Measurements from ENCODE around the gene BHLHE23.

BHLHE23 gene

GRCh38 chr20:63006540-63007359 lies at the start of gene BHLHE23:
Gene BHLHE23, minus strand, starts transcription at chr20:63006964. Its CDS starts 190 bp downstream, at chr20:63006774.
- DNase-seq (ENCODE audit: low read depth in 2 of 2), result no peak

DNA sequence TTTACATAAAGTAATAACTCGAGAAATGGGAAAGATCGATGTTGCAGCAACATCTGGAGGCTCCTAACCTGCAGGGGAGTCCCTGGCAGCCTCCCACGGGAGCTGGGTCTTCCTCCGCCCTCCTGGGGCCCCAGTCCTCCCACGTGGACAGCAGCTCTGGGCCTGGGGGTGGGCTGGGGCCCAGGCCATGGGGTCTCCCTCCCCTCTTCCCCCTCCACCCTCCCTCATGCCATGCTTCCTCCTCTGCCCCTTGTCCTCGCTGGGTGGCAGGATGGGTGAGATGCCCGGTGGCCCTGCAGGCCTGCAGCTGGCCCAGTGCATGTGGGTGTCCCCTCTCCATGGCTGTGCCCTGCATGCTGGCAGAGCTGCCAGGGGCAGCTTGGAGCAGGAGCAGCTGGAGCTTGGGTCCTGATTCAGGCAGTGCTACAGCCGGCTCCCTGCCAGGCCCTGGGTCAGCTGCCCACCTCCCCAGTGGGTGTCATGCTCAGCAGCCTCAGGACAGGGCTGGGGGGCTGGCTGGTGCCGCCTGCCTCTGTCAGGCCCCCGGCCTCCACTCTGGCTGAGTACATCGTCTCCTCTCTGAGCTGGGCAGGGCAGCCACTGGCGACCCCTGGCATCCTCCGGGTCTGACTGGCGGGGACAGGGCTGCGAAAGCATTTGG lies 48.9 kb upstream of the BHLHE23 start:
- DNase-seq (ENCODE audit: low read depth in 2 of 2), result no peak

- DNase-seq (ENCODE audit: low read depth in 2 of 2), result no peak
Observed at GRCh38 chr20:63054681-63055240, 48.0 kb upstream of the BHLHE23 start.

DNA sequence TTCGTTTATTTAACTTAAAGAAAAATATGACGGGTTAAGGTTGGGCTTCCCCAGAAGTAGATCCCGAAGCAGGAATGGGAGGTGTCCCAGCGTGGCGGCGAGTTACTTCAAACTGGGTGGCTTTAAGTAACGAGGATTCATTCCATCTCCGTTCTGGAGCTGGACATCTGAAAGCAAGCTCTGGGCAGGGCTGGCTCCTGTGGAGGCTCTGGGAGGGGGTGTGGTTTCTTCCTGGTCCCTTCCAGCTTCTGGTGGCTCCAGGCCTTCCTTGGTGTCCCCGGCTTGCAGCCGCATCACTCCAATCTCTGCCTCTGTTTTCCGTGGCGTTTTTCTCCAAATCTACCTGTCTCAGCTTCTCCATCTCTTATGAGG lies 47.3 kb upstream of the BHLHE23 start:
- no peak for DNase-seq (ENCODE audit: low read depth in 2 of 2)

GRCh38 chr20:63053432-63054102 lies 46.8 kb upstream of the BHLHE23 start:
- no peak for DNase-seq (ENCODE audit: low read depth in 2 of 2)

- DNase-seq (ENCODE audit: low read depth in 2 of 2), result no peak
Observed at GRCh38 chr20:63052571-63053431, 46.0 kb upstream of the BHLHE23 start.

DNA sequence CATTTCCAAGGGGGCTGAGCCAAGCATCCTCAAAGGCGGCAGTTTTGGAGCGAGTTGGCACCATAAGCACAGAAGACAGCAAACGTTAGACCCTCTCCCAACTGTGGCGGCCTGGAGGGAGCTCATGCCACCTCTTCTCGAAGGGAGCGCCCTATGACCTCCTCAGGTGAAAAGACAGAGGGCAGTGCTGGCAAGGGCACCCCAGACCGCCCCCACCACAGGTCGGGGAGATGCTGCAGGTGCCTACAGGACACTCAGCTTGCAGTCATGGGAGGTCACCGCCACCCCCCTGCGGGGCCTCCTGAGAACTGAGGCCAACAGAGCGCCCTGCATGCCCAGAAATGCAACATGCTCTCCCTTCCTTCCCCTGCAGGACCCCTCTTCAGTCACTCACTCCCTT lies 45.1 kb upstream of the BHLHE23 start:
- DNase-seq (ENCODE audit: low read depth in 2 of 2), result no peak

- no peak for DNase-seq (ENCODE audit: low read depth in 2 of 2)
Observed at GRCh38 chr20:63051186-63051860, 44.6 kb upstream of the BHLHE23 start.

DNA sequence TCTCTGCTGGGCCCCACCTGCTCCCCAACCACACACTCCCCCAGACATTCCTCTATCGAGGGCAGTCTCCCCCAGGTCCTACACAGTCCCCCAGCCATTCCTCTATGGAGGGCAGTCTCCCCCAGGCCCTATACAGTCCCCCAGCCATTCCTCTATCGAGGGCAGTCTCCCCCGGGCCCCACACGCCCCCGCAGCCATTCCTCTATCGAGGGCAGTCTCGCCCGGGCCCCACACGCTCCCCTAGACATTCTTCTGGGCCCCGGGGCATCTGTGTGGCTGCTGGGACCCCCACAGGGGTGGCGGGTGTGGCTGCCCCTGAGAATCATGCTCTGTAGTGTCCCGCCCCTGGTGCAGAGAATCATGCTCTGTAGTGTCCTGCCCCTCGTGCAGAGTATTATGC lies 43.6 kb upstream of the BHLHE23 start:
- DNase-seq (ENCODE audit: low read depth in 2 of 2), result no peak

DNA sequence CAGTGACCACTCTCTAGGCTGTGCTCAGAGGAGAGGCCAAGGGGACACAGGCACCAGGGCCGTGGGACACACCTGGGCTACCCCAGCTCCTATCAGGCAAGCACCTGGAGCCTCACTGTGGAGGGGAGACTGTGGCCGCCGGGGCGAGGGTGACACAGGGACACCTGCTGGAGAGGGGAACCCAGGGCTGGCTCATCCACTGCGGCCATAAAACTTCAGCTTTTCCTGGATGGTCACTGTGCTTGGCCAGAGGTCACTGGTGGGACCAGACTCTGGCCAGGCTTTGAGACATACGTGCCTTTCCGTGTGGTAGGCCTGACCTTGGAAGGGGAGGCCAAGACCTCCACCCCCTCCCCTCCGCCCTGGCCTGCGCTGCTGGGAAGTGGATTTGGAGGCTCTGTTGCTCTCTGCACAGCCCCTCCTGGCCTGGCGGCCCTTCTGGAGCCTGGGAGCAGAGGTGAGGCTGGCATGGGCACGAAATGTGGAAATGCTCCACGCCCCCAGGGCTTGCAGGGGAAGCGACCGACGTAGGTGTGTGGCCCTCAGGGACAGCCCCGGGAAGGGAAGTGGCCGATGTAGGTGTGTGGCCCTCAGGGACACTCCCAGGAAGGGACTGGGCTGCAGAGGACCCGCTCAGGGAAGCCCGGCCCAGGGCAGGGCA lies 42.9 kb upstream of the BHLHE23 start:
- DNase-seq (ENCODE audit: low read depth in 2 of 2), result no peak

DNA sequence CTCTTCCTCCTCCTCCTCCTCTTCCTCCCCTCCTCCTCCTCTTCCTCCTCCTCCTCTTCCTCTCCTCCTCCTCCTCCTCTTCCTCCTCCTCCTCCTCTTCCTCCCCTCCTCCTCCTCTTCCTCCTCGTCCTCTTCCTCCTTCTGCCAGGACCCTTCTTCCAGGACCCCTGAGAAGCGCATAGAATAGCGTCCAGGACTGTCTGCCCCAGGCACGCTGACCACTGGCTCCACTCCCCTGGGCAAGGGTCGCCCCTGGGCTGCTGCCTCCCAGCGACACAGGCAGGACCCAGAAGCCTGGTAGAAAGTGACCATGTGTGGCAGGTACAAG lies 42.4 kb upstream of the BHLHE23 start:
- DNase-seq (ENCODE audit: low read depth in 2 of 2), result no peak

GRCh38 chr20:63048516-63049190 lies 41.9 kb upstream of the BHLHE23 start:
- DNase-seq (ENCODE audit: low read depth in 2 of 2), result no peak

DNA sequence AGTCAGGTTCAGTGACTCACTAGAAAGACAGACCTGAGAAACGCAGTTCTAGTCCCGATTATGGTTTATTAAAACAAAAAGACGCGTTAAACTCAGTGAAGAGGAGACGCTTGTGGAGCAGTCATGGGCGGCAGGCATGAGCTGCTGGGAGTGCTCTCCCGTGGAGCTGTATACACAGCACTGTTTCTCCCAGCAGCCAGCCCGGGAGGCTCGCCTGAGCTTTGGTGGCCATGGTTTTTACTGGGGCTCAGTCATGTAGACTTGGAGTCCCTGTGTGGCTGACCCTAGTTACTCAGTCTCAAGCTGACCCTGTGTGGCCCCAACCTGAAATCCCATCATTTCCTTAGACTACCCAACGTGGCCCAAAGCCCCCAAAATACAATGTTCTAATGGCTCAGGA lies 41.2 kb upstream of the BHLHE23 start:
- DNase-seq (ENCODE audit: low read depth in 2 of 2), result no peak

DNA sequence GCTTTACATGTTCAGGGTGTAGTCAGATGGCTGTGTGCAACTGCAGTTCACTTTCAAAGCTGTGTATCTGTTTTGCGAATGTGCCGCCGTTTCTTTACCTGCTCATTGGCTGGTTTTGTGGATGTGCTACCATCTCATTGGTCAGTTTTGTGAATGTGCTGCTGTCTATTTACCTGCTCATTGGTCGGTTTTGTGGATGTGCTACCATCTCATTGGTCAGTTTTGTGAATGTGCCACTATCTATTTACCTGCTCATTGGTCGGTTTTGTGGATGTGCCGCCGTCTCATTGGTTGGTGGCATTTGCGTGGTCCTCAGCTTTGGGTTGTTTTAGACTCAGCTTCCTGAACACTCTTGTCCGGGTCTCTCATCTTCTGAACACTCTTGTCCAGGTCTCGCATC lies 40.5 kb upstream of the BHLHE23 start:
- no peak for DNase-seq (ENCODE audit: low read depth in 2 of 2)

GRCh38 chr20:63046841-63047240 lies 40.1 kb upstream of the BHLHE23 start:
- DNase-seq (ENCODE audit: low read depth in 2 of 2), result no peak

DNA sequence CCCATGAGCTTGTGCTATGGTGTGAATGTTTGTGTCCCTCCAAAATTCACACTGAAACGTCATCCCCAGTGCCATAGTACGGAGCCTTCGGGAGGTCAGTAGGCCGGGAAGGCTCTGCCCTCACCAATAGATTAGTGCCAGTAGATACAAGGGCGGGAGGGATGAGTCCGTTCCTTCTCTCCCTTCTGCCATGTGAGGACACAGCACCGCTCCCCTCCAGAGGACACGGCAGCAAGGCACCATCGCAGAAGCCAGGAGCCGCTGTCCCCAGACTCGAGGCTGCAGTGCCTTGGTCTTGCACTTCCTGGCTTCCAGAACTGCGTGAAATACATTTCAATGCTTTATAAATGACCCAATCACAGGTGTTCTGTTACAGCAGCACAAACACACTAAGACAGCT lies 39.2 kb upstream of the BHLHE23 start:
- no peak for DNase-seq (ENCODE audit: low read depth in 2 of 2)

DNA sequence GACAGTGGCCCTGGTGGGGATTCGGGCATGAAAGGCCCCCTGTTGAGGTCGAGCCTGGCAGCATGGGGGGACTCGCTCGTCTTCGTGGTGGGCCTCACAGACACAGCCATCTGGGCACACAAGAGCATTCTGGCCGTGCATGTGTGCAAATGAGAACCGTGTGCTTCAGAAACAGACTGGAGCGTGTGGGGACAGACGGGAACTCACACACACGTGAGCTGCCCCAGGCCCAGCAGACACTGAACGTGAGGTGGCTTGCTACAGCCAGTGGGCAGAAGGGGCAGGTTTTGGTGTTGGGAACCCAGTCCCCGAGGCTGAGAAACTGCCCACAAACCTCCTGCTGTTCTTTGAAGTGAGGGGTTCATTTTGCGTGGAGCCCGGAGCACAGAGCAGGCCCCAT lies 38.6 kb upstream of the BHLHE23 start:
- no peak for DNase-seq (ENCODE audit: low read depth in 2 of 2)

GRCh38 chr20:63044605-63045004 lies 37.8 kb upstream of the BHLHE23 start:
- DNase-seq (ENCODE audit: low read depth in 2 of 2), result no peak

- DNase-seq (ENCODE audit: low read depth in 2 of 2), result no peak
Observed at GRCh38 chr20:63044204-63044600, 37.4 kb upstream of the BHLHE23 start.

Data from stimulated activated CD8-positive, alpha-beta memory T cell treated with anti-CD3 and anti-CD28 coated beads, Interleukin-2, amount 100 ng/mL, for 48 hours (primary cell).